Left ventricle myocardium inferior (tissue), 1 donor: ENCODE results near the gene TOMM7. TPM values are rescaled to one million over a fixed set of nuclear protein-coding genes. Genes with fewer than 3 reads are reported as not detected.

Source experiments
- DNase-seq: peaks from one replicate; pipeline ENCODE4 v3.0.0-alpha.2; 2020
- H3K27ac ChIP-seq: fragments of 200-600 bp; replicated peaks from 2 replicates; pipeline ENCODE4 v1.8.0; 2021
- H3K27me3 ChIP-seq: fragments of 200-600 bp; 2 replicates; pipeline ENCODE4 v1.8.0; 2021; ENCODE audit warnings: low read depth
- H3K36me3 ChIP-seq: fragments of 200-600 bp; 2 replicates; pipeline ENCODE4 v1.8.0; 2021
- H3K4me1 ChIP-seq: fragments of 200-600 bp; 2 replicates; pipeline ENCODE4 v1.8.0; 2021
- H3K4me3 ChIP-seq: fragments of 200-600 bp; 2 replicates; pipeline ENCODE4 v1.8.0; 2021; ENCODE audit warnings: mild to moderate bottlenecking, moderate library complexity
- H3K9me3 ChIP-seq: fragments of 200-600 bp; replicated peaks from 2 replicates; pipeline ENCODE4 v1.8.0; 2021
- CTCF ChIP-seq: fragments of 200-600 bp; IDR thresholded peaks from 2 replicates; pipeline ENCODE4 v1.8.0; 2021; ENCODE audit warnings: antibody characterized with exemption, mild to moderate bottlenecking, borderline replicate concordance
- intact Hi-C: fragments of 100-400 bp; cut with micrococcal nuclease; formaldehyde crosslinking; loops from one replicate; pipeline ENCODE4 v1.11.0; 2022
- total RNA-seq: library from RNA; stranded (reverse); fragmentation: NEBNext Ultra II Directional; extraction: Animal tissue kit (Norgen Biotek cat#: 25700); gene quantifications from one replicate; pipeline ENCODE4 v1.2.1, GENCODE V29; 2021
- donor health status: DM: no; HTN: yes; CAD: no; lungs with severe emphysema.

TOMM7 gene
- total RNA-seq, 1 donor from 2014 or later = 563 TPM

GRCh38 chr7:22858274-22858639 is 35.6 kb upstream of the TOMM7 start:
- DNase-seq = no peak
- intact Hi-C loops = loop anchor here (5.0 to 10.0 kb wide), 3 partner anchors 157 to 296 kb away; partner anchors contain the start of gene HYCC1
- peaks cover 47% of the 10 kb centered on the region for H3K36me3 ChIP-seq
- no peak overlapping the region for H3K4me3 ChIP-seq
- H3K27me3 ChIP-seq = no peaks in the 10 kb centered on the region
- H3K27ac ChIP-seq = peak overlapping the region; percentile 42
- no peak for TF ChIP-seq CTCF
- H3K4me1 ChIP-seq = peaks cover 67% of the 10 kb centered on the region
- H3K9me3 ChIP-seq = no peaks in the 10 kb centered on the region

DNA sequence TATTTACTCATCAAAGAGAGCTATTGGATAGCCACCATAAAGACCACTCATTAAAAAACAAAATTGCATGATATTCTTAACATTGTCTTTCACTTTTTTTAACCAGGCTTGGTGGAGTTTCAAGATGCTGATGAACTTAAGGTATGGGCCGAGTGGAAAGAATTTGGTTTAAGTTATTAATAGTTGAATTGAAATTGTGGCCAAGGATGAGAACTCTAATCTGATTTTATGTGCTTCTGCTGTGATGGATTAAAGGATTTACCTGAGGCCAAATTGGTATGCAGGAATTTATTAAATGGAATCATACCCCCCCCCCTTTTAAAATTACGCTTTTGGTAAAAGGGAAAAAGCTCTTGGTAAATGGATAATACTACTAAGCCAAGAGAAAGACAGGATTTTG is 33.8 kb upstream of the TOMM7 start:
- peaks cover 39% of the 10 kb centered on the region for H3K36me3 ChIP-seq
- no peak for TF ChIP-seq CTCF
- intact Hi-C loops = loop anchor here (5.0 to 10.0 kb wide), 3 partner anchors 158 to 294 kb away; partner anchors contain the start of gene HYCC1
- no peaks in the 10 kb centered on the region for H3K9me3 ChIP-seq
- peak overlapping the region; percentile 97 for H3K27ac ChIP-seq
- no peak overlapping the region for H3K4me3 ChIP-seq
- no peak for DNase-seq
- H3K27me3 ChIP-seq = no peaks in the 10 kb centered on the region
- peaks cover 69% of the 10 kb centered on the region for H3K4me1 ChIP-seq

DNA sequence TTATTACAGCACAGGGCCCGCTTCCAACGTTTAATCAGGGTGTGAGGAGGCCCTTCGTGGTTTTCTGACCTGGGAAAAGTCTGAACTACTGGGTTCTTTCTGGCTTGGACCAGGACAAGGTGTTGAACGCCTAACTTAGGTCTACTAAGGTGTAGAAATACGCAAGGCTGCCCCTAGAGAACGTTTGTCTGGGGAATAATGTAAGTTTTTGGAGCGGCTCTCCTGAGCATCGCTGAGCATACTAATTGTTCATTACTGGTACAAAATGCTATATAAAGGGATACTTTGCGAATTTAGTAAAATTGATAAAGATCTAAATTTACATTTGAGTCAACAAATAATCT is 32.4 kb upstream of the TOMM7 start:
- intact Hi-C loops = loop anchor here (5.0 to 10.0 kb wide), 3 partner anchors 160 to 293 kb away; partner anchors contain the start of gene HYCC1
- H3K4me1 ChIP-seq = peaks cover 58% of the 10 kb centered on the region
- H3K4me3 ChIP-seq = peak overlapping the region; percentile 95
- TF ChIP-seq CTCF = no peak
- no peaks in the 10 kb centered on the region for H3K9me3 ChIP-seq
- H3K27ac ChIP-seq = peak overlapping the region; percentile 97
- no peak for DNase-seq
- H3K36me3 ChIP-seq = peaks cover 28% of the 10 kb centered on the region
- H3K27me3 ChIP-seq = no peaks in the 10 kb centered on the region

DNA sequence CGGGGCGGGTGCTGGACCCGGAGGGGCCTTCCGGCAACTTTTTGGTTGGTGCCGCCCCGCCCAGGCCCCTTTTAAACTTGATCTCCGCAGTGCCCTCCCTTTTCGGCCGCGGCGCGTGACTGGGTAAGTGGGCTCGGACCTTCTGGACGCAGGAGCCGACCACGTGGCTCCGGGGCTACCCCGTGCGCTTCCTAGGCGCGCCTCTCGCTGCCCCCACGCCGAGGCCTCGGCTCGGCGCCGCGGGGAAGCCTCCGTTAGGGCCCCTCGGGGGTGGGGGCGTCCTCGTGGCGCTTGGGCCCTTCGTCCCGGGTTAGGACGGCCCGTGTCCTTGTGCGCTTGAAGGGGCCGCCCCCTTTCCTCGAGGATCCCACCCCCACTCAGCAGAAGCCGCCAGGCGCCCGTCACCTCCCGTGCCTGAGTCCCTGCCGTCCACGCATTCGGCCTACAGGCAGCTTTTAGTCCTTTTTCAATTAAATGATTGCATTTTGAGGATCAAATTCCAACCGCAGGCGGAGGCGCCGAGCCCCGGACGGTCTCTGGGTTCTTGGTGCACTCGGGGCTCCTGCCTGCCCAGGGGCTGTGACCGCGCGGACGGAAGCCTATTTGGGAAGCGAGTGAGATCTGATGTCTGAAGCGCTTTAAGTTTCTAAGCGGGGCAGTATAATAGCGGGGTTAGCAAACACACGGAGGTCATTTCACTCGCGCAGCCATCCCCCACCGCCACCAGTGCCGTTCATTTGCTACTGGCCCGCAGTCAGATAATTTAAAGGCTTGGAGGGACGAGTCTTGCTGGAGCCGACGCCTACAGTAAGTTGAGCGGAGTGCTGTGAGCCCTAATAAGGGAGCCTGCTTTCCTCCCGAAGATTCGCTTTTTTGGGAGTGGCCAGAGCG is 31.8 kb upstream of the TOMM7 start:
- DNase-seq = peak; percentile 92
- peak overlapping the region; percentile 97 for H3K27ac ChIP-seq
- H3K9me3 ChIP-seq = no peaks in the 10 kb centered on the region
- peak overlapping the region; percentile 95 for H3K4me3 ChIP-seq
- peaks cover 52% of the 10 kb centered on the region for H3K4me1 ChIP-seq
- peaks cover 28% of the 10 kb centered on the region for H3K36me3 ChIP-seq
- intact Hi-C loops = loop anchor here (5.0 to 10.0 kb wide), 3 partner anchors 160 to 292 kb away; partner anchors contain the start of gene HYCC1
- H3K27me3 ChIP-seq = no peaks in the 10 kb centered on the region
- TF ChIP-seq CTCF = peak; percentile 95

DNA sequence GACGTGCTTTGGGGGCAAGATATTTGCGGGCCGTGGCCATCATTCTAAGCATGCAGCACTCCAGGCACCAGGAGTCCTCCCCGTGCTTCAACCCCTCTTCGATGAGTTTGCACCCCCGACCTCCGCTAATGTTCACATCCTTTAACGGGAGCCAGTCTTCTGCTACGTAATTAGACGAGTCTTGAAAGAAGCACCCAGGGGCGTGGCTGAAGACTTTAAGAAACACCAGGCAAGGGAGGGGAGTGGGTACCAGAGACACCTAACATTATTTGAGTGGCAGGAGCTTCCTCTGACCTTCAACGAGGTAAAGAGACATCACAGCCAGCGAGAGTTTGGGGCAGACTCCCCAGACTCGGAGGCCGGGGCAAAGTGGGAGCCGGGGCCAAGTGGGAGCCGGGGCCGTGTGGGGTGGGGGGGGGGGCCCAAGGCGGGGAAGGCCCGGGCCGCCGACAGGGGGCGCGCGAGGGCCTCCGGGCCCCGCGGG is 31.1 kb upstream of the TOMM7 start:
- H3K4me1 ChIP-seq = peaks cover 45% of the 10 kb centered on the region
- intact Hi-C loops = loop anchor here (10.0 kb wide), 2 partner anchors 161 to 201 kb away; partner anchors contain the start of gene HYCC1
- H3K4me3 ChIP-seq = peak overlapping the region; percentile 95
- no peak for TF ChIP-seq CTCF
- no peaks in the 10 kb centered on the region for H3K27me3 ChIP-seq
- no peak for DNase-seq
- H3K36me3 ChIP-seq = peaks cover 23% of the 10 kb centered on the region
- no peaks in the 10 kb centered on the region for H3K9me3 ChIP-seq
- H3K27ac ChIP-seq = peak overlapping the region; percentile 97
